Stimulated activated CD4-positive, alpha-beta T cell treated with anti-CD3 and anti-CD28 coated beads, TNF-alpha, amount 100 ng/mL, for 24 hours (primary cell): ENCODE data around the gene SOX21.

ENCODE experiments used
- DNase-seq, 3 experiments: peaks; one replicate each; pipeline ENCODE4 v3.0.0-alpha.2; 2020; ENCODE audit warnings: low read depth in 3 of 3

The SOX21 gene

DNA sequence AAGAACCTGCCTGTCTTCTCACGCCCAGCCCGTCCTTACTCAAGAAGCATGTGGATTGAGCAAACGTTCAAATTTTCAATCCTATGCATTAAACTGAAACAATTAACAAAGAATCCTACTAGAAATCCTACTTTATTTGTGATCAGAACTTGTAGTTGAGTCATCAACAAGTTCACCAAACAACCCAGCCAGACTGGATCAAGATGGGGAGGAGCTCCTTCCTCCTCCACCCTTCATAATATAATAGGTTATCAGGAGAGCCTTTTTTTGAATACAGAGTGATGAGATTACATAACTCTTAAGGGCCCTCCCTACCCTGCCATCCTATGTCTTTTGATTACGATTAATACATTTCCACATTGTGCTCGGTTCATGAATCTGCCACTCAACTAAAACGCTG, 32.7 kb downstream of the SOX21 start:
- no peak for DNase-seq

DNA sequence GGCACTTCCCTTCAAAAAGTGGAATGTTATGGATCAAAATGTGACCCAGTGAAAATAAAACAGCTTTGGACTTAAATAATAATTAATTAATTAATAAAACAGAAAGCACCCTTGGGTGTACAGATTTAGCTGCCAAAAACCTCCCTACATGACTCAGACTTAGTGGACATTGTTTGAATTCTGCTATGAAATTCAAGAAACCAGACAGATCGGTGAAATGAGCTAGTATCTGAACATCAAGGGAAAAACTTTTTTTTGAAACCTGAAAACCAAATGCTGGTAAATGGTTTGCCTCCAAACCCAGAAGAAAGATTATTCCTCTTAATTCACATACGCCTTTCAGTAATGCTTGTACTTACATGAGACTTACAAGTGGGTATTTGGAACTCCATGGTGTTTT, 33.5 kb downstream of the SOX21 start:
- no peak for DNase-seq

DNA sequence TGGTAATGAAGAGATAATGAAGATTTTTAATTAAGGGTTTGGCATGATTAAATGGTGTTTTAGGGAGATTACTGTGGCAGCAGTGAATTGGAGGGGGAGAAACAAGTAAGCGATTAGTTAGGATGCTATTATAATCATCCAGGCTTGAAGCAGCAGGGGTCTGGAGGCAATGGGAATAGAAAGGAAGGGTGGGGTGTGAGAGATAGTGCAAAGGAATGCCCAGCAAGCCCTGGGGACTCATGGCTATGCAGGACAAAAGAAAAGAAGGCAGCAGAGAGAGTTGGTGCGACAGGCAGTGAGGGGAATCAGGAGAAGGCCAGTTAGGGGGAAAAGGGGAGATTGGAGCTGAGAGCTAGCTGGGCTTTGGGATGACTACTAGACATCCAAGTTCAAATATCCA, 34.5 kb downstream of the SOX21 start:
- DNase-seq: no peak

- DNase-seq: peak; percentile 32 to 44 (median 32)
These were observed 37.6 kb downstream of the SOX21 start for GRCh38 chr13:94674609-94675348.

DNA sequence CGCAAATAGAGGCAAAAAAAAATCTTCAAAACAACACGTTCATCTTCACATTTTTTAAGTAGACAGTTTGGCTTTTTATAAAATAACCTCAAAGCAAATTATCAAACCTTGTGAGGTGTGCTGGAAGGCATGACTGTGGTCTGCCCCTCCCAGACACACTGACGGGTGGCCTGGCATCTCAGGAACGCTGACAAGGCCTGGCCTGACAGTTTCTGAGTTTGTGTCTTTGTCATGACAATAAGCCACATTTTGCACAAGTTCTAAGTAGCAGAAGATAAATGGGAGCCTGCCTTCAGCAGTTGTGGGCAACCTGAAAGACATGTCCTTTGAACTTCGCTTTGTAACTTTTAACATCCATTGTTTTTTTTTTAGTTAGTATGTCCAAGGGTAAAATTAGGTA, 38.5 kb downstream of the SOX21 start:
- no peak for DNase-seq

GRCh38 chr13:94672400-94672799, 39.9 kb downstream of the SOX21 start:
- DNase-seq: no peak

GRCh38 chr13:94667190-94667589, 45.2 kb downstream of the SOX21 start:
- DNase-seq: no peak

GRCh38 chr13:94666065-94666464, 46.3 kb downstream of the SOX21 start:
- DNase-seq: no peak

- DNase-seq: no peak
These were observed 47.5 kb downstream of the SOX21 start for GRCh38 chr13:94664889-94665288.

DNA sequence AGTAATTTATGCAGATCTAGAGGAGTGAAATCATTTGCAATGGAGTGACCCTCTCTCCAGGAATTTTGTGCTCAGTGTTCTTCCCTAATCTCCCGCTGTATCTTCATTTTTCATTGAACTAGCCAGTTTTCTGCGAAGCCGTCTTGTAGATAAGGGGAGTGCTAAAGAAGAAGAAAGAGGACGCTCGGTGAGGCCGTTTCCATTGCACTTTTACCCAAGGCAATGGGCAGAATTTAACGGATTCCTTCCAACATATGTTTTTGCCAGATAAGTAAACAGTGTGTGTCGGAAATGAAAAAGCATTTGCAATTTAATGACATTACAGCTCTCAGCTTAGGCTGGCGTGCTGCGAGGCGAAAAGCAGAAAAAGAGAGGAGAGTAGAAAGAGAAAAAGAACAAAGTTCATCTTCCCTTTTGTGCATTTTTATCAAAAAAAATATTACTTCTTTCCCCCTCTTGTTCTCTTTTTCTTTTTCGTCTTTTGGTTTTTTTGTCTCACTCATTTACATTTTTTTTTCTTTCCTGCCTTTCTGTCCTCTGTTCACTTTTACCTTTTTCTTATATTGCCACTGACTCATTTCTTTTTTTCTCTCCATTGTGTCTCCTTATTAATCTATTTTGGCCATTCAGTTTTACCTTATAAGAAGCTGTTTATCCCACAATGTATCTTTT, 49.9 kb downstream of the SOX21 start:
- DNase-seq: no peak

- no peak for DNase-seq
These were observed 50.9 kb downstream of the SOX21 start for GRCh38 chr13:94661406-94661805.

DNA sequence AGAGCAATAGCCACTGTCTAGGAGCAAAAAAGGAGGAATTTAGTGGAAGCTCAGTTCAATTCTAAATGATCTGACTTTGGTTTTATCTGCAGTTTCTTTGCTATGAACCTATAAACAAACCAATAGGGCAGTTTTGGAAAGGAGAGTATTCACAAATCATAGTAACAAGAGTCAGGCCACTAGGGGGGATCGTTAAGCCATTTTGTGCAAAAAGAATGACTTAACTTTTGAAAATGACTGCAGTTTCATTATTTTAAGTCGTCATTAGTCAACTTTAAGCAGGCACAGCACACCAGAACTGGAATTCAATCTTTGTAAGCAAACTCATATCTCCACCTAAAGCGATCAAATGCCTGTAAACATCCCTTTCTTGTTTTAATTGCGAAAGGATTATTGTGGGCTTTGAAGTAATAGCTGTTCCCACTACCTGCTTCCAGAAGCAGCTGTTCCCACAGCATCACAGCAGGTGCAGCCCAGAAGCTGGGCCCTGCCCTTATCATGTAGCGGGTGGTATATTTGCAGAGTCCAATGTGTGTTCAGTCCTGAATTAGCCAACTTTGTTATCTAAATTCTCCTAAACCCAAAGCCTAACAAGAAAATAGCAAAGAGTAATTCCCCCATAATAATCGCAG, 51.5 kb downstream of the SOX21 start:
- DNase-seq: no peak
